Measurements from ENCODE around the gene MTNR1B.

MTNR1B gene

DNA sequence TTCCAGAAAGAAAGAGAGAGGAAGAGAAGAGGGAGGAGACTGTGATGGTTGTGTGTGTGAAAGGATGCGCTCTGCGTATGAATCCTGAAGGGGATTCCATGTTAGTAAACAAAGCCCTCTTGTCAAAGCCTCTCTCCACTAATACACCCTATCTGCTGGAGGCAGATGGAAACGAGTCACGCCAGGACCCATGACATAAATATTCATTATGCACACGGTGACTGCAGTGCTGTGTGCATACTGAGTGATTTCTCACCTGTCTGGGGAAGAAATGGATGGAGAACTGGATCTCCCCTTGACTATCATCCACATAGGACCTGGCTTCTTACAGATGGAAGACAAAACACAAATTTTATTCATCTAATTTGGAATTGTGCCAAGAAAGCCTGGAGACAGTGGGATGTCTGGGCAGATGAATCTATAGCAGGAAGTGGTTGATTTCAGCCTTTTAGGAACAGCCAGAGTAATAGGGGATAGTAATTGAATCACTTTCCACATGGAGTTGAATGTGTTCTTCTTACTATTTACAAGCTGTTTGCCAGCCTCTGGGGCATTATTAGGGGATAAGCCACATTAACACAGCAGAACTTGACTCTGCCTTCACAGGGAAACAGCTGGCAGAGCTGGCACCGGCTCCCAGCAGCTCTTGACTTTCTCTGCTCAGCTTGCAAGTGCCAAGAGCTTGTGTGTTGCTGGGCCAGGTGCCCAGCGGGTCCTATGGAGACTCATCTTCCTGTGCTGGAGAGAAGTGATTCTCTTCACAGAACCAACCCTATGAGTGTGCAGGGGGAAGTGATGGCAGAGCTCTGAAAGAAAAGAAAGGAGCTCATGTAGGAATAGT, 9.0 kb downstream of the MTNR1B start:
- DNase-seq = peak; percentile 86

DNA sequence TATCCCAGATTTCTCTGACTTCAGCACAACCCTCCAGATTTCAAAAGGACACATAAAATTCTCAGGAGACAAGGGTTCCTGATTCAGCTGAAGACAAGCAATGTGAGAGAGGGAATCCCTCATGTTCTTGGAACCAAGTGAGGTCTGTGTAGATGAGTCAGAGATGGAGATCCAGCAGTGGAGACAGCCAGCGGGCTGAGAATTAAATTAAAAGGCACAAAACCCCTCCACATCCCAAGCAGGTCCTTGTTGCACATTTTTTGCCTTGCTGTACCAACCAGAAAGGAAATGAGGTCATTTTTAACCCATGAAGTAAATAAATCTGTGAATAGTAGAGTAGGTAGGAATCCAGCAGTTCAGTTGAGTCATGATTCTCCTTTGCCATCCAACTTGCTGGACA, 9.7 kb downstream of the MTNR1B start:
- no peak for DNase-seq

DNA sequence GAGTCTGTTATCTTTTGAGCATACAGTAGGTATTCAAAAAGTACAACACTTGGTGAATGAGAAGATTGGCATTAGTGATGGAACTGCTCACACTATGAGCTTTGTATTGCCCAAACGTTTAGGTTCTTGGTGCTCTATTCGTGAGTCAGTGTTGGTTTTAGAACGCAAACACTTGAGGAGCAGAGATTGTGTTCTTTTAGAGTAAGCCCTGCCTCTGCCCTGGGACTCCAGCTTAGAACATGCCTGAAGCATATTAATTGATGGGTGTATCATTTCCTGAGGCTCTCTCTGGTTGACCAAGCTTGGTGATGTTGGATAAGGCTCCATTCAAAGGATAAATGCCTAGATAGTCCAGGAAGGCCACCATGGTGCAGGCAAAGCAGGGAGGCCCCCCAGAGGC, 10.9 kb downstream of the MTNR1B start:
- DNase-seq = no peak

DNA sequence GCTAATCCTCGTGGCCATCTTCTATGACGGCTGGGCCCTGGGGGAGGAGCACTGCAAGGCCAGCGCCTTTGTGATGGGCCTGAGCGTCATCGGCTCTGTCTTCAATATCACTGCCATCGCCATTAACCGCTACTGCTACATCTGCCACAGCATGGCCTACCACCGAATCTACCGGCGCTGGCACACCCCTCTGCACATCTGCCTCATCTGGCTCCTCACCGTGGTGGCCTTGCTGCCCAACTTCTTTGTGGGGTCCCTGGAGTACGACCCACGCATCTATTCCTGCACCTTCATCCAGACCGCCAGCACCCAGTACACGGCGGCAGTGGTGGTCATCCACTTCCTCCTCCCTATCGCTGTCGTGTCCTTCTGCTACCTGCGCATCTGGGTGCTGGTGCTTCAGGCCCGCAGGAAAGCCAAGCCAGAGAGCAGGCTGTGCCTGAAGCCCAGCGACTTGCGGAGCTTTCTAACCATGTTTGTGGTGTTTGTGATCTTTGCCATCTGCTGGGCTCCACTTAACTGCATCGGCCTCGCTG, 12.1 kb downstream of the MTNR1B start:
- no peak for DNase-seq

DNA sequence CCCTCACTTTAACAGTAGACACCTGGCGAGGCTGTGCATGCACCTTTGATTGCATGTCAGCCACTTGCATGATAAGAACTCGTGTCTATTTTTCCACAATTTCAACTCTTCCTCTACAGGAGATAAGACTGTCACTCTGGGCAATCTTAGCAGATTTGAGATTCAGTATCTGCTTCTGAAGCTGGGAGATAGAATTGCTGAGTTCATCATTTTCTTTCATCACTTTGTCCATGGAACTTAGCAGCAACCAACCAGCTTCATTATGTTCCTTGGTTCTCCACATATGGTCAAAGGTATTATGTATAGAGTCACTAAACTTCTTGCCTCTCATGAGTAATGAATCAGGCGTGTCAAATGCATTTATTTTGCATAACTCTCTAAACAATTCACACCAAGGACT, 17.1 kb downstream of the MTNR1B start:
- no peak for DNase-seq

GRCh38 chr11:92993004-92993403, 23.6 kb downstream of the MTNR1B start:
- no peak for DNase-seq

DNA sequence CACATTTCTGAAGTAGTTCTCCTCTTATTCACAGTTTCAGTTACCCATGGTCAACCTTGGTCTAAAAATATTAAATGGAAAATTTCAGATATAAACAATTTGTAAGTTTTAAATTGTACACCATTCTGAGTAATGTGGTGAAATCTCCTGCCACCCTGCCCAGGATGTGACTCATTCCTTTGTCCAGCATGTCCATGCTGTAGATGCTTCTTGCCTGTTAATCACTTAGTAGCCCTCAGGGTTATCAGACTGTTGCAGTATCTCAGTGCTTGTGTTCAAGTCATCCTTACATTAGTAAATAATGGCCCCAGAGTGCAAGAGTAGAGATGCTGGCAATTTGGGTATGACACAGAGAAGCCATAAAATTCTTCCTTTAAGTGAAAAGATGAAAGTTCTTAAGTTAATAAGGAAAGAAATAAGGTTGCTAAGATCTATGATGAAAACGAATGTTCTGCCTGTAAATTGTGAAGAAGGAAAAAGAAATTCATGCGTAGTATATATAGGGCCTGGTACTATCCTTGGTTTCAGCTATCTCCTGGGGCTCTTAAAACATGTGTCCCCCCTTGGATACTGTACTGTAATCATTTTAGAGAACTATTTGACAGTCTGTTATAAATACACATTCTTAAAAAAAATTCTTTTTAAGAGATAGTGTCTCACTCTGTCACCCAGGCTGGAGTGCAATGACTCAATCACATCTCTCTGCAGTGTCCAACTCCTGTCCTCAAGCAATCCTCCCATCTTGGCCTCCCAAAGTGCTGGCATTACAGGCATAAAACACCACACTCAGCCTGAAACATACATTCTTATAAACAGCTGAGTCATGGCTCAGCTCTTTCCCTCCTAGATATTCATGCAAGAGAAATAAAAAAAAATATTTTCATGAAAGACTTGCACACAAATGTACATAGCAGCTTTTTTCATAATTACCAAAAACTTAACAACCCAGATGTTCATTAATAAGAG, 31.3 kb downstream of the MTNR1B start:
- no peak for DNase-seq

DNA sequence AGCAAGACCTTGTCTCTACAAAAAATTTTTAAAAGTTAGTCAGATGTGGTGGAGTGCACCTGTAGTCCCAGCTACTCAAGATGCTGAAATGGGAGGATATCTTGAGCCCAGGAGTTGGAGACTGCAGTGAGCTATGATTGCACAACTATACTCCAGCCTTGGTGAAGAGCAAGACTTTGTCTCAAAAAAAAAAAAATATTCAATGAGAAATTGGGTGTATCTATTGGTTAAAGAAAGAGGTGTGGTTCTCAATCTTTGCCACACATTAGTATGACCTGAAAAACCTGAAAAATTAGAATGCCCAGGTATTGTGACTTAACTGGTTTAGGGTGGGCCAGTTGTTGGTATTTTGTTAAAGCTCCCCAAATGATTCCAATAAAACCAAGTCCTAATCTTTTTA, 32.4 kb downstream of the MTNR1B start:
- DNase-seq = no peak

DNA sequence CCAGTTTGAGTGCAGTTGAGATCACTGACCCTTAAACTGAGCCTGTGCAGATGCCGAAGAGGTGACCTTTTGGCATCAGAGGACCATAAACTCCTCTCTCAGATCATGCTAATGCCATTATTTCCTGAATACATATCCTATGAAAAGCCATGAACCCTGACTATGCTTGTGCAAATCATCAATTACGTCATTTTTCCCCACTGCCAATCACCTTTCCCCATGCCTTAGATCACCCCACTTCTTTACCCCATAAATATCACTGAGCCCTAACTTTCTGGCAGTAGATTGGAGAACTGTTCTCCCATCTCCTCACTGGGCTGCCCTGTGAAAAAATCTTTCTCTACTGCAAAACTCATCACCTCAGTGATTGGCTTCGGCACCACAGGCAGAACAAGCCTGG, 32.9 kb downstream of the MTNR1B start:
- DNase-seq = no peak

DNA sequence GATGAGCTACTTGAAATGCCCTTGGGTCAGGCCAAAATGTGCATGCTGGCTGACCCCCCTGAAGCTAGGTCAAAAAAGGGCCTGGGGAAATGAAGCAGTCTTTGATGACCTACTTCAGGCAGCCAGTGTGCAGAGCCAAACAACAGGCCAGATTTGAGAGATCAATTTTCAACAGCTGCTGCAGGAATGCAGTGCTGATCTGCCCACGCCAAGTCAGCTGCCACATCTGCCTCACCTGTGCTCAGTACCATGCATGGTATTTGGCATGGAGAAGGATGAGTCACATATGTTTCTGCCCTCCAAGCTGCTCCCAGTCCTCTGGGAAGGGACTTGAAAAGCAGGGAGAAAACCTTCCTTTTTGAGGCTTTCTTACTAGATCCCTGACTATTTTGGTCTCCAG, 35.8 kb downstream of the MTNR1B start:
- DNase-seq = peak; percentile 71

- no peak for DNase-seq
Measured at GRCh38 chr11:93013646-93014045, 44.2 kb downstream of the MTNR1B start.

- no peak for DNase-seq
Measured at GRCh38 chr11:93016595-93016994, 47.1 kb downstream of the MTNR1B start.

- no peak for DNase-seq
Measured at GRCh38 chr11:93017821-93018690, 48.6 kb downstream of the MTNR1B start.

DNA sequence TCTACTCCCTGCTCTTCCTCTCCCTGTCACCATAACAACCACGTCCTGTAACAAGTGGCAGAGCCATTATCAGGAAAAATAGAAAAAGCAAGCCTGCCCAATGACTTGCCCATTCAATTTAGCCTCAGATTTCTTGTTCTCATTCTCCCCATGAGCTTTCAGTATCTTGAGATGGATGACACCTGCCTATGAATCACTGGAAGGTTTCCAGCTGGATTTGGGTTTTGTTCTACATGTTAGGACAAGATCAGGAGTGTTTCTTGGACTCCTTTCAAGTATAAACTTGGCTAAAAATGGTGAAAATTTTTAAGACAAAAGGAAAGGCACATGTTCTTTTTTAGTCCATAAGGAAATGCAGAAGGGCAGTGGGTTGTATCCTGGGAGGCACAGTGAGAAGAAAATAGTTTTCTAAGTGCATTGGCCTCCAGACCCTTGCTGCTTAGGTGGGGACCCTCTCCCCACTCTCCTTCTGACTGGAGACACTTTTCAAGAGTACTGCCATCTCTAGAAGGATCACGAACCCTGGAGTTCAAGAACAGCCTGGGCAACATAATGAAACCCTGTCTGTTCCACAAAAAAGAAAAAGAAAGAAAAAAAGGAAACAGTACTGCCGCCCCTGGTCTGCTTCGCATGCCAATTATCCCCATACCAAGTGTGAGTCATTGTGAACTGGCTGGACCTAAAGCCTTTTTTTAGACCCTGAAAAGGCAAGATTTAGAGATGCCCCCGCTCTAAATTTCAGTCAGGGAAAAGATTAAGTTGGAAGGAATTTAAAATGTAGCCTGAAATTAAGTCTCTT, 51.0 kb downstream of the MTNR1B start:
- no peak for DNase-seq

DNA sequence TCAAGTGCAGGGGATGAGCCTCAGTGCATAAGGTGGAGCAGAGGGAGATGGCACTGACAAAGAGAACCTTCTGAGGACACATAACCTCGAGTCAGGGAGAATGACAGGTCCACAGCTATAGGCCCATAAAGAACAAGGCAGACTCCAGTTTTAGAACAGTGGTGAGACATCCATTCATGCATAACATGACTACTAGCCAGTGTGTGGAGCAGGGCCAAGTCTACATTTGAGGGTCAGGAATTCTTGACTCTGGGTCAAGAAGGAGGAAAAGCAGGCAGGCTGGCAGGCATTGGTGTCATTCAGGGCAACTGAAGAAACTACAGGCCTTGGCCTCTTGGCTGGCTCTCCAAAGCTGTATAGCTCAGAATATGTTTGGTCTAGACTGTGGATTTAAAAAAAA, 54.9 kb downstream of the MTNR1B start:
- DNase-seq = no peak

DNA sequence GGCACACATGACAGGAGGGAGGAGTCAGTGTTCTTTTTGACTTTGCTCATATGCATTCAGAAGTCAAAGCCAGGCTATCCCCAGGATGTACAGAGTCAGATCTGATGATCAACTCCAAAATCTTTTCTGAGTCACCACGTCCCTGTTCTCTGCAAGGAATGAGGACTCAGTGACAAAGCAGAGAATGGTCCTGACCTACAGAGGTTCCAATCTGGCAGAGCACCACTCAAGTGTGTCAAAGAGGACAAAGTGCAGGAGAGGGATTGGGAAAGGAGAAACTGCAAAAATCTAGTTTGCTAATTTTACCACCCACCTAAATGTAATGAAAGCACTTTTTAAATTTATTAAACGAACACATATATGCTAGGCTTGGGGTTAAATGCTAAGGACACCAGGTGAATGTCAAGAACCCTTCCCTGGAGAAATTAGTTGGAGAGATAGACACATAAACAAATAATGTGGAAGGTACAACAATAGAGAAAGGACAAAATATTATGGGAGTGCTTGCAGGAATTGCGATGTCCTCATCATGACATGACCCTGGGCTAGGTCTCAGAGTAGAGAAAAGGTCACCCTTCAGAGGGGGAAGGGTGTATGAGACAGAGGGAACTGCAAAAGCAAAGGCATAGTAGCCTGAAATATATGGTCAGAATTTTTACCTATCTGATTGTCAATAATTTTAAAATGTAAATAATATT, 56.3 kb downstream of the MTNR1B start:
- no peak for DNase-seq

DNA sequence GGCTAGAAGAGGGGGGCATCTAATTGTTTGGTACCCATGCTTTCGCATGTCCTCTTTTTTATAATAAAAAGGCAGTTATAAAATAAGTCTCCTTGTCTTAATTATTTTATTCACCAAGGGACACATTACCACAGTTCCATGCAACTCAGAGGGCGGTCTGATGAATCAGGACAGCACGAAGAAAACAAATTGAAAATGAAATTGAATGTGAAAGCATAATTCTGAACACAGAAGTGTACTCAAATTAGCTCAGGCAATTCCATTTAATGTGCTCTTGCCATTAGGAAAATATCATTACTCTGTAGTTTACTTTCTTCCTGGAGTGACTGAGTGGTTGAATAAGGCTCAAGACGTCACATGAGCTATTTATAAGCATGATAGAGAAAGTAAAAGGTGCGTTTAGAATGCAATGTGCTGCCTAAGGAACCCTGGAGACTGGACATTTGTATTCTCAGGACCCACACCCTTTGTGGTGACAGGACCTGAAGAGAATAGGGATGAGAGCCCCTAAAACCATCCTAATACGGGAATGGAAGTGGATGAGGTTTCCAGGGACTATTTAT, 59.6 kb downstream of the MTNR1B start:
- DNase-seq = no peak

DNA sequence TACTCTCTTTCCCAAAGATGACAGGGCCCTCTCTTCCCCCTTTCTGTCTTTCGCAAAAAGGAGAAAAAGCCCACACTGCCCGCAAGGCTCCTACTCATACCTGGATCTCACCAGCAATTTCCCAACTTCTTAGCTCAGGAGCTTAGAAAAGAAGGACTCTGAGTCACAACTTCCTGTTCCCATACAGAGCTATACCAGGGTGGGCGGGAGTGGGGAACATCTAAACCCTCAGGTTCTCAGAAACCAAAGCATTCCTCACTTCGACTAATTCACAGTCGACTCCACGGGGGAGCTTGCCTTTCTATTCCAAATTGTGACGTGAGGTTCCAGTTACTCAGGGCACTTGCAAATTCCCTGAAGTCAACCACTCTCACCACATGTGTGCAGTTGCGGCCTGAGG, 61.9 kb downstream of the MTNR1B start:
- no peak for DNase-seq

Data from right hindlimb (tissue), 1 donor.